Measurements from ENCODE around the gene BEST3.
"Not testable (repeated sequence)": the region's sequence is repeated elsewhere in the genome, so short reads cannot be mapped to it uniquely, and the experiment has no call there.

Gene BEST3

DNA sequence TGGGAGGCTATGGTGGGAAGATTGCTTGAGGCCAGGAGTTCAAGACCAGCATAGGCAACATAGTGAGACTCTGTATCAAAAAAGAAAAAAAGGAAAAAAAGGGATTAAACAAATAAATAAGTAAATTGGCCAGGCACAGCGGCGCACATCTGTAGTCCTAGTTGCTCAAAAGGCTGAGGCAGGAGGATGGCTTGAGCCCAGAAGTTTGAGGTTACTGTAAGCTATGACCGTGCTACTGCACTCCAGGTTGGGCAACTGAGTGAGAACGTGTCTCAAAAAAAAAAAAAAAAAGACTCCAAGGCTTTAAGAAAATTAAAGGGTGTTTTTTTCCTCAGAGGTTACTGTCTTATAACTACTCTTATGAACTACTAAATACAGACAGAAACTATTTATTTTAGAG is 11.7 kb downstream of the BEST3 start:
- no peak for DNase-seq

DNA sequence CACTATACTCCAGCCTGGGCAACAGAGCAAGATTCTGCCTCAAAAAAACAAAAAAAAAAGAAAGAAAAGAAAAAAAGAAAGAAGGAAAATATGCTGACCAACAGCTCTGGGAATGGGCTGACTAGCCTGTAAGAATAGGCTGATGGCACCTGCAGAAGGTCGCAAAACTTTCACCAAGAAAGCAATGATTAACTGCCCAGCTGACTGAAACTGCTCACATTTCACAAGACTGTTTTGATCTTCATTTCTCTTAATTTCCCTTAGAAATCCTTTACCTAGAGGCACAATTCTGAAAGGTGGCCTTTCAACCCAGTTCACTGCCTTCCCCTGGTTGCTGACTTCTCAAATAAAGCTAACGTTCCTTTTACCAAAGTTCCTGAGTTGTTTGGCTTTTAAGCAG is 12.4 kb downstream of the BEST3 start:
- no peak for DNase-seq

DNA sequence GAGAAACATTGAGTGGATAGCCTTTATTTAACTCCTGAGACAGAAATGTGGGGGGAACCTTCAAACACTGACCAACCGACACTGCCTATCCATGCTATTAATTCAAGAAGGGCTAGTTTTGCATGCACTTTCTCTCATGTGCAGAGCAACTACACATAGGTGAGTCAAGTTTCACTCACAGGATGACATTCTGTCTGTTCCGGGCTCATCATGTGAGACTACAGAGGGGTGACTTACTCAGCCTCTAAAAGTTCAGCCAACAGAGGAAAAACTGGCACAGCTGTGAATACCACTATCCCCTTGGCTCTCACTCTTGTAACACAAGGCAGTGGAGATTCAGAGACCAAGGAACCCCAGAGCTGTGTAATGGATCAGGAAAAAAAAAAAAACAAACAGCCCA is 13.3 kb downstream of the BEST3 start:
- no peak for DNase-seq

DNA sequence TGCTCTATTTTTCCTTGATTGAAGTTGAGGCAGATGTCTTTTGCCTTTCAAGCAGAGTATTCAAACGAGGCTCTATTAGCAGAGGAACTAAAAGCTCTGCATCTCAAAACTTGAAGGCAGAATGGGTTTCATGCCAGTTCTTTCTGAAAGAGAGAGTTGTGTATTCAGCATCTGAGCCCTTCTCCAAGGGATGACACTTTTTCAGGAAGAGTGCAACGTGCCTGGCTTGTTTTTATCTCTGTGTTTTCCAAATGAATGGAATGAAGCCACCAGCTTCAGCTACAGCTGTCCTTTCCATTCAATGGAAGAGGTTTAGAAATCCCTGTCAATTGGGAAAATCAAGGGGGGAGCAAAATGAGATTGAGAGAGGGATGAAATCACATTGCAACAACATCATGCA is 14.6 kb downstream of the BEST3 start:
- DNase-seq = no peak

DNA sequence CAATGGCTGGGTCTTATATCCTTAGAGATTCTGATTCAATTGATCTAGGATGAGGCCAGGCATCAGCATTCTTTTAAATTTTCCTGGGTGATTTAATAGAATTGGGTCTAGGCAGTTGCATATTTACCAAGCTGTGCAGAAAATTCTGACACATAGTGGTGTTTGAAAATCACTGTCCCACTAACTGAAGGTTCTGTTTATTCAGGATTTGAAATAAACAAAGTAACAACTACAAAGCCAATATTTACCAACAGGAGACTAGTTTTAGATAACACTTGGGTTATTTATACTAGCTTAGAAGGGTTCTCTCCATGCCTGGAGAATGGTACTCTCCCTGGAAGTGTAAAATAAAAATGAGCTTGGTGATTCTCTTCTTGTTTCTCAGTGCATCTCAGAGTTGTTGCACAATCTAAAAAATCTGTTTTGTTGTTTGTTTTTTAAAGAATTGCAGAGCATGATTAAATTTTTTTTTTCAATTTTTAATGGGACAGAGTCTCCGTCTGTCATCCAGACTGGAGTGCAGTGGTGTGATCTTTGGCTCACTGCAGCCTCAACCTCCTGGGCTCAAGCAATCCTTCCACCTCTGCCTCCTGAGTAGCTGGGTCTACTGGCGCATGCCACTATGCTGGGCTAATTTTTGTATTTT is 16.9 kb downstream of the BEST3 start:
- no peak for DNase-seq

DNA sequence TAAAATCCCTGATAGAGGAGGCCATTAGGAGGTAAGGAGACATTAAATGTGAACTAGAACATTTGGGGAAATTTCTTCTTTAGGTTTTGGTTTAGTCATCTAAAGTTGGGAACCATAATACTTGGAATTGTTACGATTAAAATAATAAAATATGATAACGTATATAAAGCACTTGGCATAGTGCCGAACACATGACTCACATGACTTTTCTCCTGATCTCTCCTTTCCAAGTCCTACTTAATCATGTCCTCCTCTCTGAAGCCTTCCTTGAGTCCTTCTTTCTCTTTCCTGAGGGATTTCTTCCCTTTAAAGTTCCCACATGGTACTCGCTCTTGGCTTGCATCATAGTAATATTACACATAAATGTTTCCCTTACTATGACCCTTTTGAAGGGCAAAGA is 20.0 kb downstream of the BEST3 start:
- no peak for DNase-seq

DNA sequence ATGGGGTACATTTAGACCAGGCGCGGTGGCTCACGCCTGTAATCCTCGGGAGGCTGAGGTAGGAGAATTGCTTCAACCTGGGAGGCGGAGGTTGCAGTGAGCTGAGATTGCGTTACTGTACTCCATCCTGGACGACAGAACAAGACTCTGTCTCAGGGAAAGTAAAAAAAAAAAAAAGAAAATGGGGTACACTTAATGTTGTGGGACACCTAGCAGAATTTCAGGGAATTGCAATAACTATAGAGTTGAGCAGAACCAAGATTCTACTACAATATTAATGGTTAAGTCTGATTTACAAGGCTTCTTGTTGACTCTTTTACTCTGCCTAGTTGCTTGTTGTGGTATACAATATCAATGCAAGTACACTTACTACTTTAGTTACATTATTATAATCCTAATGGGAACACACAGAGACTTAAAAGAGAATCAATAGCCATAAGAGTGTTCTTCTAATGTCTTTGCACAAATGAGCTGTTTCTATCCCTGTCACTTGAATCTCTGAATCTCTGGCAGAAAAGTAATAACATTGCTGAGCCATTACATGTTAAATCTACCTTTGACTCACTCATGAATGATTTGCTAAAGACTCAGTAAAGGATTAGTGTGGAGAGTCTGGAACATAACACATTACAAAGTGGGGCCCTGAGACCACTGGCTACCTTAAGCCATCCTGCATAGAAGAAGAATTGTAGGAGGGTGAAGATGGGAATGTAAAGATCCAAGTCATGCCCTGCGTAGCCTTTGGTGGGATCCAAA is 22.7 kb downstream of the BEST3 start:
- DNase-seq = no peak

DNA sequence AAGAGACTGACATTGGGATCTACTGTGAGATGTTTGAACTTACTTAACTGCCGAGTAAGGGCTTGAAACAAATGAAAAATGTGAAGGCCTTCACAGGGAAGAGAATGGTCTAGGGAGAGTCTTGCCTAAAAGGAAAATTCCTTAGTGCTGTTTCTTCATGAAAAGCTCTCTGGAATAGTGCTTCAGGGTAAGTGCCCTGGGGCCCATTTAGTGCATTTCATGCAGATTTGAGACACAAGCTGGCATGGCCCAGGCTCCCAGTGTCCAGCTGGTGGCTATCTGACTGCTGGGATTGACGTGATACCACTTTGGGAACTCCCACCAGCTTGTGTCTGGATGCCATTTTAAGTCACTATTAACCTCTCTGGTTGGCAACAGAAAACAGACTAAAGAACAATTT is 26.9 kb downstream of the BEST3 start:
- DNase-seq = no peak

DNA sequence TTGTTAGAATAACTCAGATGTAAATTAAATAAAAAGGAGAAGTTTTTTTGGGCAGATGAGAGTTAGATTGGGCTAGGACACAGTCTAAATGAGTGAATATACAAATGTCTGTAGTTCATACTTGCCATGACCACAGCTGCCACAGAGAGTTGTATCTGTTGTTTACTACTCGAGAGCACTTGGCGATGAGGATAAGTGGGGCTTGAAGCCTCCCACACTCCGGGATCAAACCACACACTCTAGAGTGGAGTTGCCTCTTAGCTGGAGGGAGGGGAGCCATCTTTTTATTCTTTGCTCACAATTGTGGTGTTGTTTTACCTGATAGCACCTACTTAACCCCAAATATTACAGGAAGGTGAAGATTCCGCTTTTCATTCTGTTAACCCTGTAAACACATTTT is 27.5 kb downstream of the BEST3 start:
- DNase-seq = no peak

DNA sequence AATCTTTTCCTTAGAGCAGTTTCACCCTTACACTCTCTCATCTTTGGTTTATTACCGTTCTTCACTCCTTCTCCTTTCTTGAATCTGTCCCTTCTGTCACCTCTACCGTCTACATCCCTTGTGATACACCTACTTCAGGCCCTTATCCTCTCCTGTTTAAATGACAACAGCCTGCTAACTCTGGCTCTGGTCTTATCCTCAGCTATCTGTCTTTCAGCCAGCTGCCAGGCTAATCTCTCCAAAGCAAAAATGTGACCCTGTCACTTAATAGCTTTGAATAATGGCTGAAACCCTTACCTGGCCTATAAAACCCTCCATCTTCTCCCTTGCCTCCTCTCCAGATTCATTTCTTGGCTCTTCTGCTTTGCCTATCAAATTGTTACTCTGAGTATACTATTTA is 32.3 kb downstream of the BEST3 start:
- DNase-seq = no peak

DNA sequence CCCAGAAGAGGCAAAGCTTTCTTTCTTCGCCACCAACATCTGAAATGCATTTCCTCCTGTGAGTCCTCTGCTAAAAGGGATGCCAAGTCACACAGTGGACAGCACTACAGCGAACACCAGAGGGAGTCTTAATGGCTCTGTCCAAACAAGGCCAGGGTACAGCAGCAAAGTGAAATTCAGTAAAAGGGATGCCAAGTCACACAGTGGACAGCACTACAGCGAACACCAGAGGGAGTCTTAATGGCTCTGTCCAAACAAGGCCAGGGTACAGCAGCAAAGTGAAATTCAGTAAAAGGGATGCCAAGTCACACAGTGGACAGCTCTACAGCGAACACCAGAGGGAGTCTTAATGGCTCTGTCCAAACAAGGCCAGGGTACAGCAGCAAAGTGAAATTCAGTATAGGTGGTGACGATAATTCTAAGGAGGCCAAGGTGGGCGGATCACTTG is 34.1 kb downstream of the BEST3 start:
- DNase-seq = not testable (repeated sequence)

DNA sequence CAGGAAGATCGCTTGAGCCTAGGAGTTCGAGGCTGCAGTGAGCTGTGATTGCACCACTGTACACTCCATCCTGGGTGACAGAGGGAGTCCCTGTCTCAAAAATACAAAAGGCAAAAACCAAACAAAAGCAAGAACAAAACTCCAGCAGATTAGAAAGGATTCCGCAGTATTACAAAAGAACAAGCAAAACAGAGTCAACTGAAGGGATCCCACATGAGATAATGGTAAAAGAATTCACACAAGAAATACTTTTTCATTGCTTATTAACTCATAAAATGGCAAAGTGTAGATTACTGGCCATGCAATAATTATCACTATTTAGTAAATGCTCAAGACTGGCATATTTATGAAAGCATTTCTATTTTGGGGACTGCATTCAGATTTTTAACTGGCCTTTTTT is 35.4 kb downstream of the BEST3 start:
- no peak for DNase-seq

DNA sequence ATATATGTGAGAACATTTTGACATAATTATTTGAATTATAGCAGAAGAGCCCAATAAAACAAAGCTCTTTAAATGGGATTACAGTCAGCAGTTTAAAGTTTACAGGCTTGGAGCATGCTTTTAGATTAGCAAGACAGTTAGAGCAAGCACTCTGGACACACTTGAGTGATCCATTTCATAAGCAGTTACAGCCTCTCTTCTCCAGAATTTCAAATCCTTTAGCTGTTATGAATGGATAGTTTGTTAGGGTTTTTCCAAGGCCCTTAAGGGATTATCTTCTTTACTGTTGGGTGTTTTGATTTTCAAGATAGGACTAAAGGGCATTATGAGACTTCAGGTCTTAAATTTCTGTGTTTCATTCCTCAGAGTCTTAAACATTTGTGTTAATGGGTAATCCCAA is 36.3 kb downstream of the BEST3 start:
- no peak for DNase-seq

DNA sequence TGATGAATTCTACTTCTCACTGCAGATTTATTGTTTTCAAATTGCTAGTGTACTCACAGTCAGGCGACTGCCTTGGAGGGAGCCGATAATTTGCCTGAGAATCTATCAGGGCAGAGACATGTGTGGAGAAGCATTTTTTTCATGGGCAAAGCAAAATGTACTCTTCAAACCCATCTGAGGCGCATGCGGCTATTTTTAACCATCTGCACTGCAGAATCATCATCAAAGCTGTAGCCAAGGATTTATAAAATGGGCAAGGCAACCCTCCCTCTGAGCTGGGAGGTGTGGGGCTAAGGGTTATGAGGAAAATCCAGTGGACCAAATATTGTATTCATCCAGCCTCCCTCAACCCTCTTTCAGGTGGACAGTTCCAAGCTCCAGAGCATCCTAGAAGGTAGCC is 37.7 kb downstream of the BEST3 start:
- no peak for DNase-seq

DNA sequence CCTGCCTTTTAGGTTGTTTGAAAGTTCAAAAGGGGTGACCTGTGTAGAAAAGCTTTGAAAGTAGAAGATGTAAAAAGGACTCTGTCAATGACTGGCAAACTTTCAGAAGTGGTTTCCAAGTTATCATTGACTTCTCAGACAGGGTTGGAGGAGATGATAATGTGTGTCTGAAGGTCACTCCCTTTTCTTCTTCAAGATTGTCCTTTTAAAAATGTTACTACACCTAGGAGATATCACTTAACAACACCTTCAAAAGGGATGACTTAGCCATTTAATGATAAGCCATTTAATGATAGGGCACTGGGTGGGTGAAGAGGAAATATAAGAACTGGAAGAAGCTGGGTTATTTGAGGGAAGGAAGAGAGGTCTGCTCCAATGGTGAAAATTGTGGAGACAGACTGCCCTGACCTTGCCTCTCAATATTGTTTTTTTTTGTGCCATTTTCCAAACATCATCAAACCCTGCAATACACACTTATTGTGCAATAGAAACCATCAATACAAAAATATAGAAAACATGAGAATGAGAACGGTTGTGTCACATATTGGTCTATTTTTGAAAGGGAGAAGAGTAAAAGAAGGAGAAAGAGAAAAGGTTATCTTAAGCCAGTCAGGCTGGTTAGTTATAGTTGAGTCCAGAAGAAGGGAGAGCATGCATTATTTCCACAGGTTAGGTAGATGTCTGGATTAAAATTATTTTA is 38.8 kb downstream of the BEST3 start:
- no peak for DNase-seq

DNA sequence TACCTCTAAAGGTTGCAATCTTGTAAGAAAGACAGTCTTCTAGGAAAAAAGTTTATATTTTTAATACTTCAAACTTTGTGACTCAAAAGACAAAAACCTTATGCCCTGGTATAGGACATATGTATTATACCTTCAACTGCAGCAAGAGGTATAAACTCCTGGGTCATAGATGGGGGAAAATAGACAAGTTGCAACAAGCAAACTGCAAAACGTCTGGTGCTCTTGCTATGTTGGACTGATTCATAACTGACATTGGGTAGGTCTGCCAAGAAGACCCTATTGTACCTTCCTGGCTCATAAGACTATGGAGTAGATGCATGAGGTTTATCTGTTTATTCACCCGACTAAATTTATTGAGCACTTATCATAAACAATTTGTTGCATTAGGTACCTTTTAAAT is 40.9 kb downstream of the BEST3 start:
- DNase-seq = no peak

DNA sequence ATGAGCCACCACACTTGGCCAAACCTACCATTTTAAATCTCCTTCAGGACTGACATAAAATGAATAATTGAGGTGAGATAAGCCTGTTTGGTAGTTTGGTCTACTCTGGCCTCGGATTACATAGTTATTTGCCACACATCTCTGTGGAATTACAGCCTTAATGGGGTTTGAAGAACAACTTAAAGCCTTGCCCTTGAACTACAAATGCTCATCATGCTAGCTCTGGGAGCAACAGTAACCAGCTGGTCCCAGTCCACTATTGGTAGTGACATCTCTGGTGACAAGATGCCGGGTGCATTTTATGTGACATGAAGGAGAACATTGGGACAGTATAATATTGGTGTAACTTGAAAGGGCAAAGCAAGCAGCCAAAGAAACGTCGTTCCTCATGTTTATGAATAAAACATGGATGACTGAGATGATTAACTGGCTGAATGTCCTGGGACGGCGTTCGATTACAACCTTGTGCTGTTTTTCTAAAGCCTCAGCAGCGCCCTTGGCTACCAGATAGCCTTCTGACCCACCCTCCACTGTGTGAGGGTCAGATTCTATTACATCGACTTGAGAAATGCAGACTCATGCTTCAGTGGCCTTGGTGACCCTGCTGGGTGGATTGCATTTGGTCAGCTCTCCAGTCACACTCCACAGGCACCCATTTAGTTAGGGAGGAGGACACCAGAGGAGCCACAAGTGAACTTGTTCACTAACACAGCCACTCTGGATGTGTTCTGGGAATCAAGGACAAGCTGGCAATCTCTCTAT is 41.5 kb downstream of the BEST3 start:
- no peak for DNase-seq

DNA sequence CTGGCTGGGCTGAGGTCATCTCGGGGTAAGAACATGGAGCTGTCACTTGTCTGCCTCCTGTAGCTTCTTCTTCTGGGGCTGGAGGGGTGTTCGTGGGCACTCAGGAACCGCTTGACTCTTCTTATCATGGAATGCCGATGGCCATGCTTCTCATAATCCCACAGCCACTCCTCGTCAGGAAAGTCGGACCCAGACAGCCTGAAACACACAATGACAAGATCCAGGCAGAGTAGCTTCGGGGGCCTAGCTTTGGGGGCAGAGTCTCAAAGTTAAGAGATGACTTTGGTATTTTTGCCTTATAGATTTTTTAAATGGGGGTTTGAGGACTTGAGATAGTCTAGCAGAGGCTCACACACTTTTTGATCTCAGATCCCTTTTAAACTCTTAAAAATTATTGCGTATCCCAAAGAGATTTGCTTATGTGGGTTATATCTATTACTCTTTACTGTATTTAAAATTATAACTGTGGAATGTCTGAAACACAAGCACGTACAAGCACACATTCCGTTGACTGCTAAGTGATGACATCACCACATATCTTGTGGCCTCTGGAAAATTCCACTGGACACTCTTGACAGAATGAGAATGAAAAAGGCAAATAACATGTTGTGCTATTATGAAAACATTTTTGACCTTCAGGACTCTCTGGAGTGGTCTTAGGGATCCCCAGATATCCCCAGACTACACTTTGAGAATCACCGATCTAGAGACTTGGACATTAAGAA is 43.3 kb downstream of the BEST3 start:
- DNase-seq = no peak

DNA sequence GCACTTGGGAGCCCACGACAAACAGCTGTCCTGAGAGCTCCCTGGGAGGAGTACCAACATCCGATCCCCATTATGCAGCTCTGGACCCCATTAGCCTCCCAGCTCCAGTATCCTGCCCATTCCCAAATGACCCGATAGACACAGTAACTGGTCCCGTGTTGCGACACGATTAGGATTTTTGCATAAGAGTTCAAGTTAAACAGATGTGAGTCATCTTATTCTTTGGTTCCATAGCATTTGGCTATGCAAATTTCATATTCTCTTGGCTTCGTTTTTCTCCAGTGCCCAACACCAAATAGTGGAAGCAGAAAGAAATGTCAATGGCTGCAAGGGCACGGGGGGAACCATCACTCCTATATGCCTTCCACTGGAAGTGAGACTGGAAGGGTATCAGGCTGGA is 45.4 kb downstream of the BEST3 start:
- no peak for DNase-seq

DNA sequence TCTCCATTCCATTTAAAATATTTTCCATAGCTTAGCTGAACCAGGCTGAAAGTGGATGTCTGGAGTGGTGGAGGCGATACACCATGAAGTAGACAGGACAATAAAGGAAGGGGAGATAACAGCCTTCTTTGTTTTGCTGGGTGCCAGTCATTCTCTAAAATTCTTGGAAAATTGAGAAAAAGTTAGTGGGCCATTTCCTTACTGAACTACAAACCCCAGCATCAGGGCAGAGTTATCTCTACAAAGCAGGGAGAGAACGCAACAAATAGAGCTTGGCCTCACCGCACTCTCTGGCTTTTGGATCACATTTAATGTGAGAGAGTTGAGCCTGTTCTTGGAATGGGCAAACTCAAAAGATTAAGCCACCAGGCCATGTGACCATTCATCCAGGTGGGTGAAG is 47.2 kb downstream of the BEST3 start:
- no peak for DNase-seq

DNA sequence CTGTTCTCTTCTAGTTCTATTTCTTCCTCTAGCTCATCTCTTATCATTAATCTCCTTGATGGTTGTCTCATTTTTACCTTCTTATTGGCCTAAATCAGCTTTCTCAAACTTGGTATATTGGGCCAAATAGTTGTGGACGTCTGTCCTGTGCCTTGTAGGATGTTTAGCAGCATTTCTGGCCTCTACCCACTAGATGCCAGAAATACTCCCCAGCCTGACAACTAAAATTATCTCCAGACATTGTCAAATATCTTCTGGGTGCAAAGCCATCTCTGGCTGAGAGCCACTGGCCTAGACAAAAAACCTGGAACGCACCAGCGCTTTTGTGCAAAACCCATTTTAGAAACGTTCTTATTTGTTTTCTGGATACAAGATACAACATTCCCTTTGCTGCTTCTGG is 49.6 kb downstream of the BEST3 start:
- no peak for DNase-seq

DNA sequence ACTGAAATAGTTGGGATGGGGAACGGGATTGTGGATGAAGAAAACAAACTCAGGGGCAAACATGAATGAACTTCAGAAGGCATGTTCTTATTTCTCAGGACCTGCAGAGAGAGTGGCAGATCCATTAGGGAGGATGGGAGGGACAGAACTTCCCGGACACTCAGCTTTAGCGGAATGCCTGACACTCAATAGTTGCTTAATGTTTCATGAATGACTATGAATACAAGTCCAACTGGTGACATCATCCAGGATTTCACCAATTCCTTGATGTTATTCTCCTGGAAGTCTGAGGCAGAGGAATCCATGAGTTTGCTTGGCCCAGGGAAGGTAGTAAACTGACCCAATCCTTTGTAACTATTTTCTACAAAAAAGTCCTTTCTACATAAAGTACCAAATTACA is 50.6 kb downstream of the BEST3 start:
- no peak for DNase-seq

DNA sequence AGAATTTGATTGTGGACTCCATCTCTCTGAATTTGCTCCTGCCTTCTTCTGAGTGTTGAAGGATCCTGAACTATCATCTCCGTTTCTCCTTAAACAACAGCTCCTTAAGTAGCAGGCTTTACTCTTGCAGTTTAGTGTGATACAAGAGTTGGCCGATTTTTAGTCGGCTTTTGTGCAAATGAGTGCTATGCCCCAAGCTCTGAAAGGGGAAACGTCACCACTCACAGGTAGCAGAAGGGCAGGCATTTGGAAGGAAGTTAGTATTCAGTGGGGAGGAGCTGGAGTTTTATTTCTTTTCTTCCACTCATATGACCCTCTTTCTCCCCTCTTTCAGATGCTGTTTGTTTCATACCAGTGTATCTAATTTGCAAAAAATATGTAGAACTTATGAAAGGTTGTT is 51.9 kb downstream of the BEST3 start:
- DNase-seq = no peak

Data from bone marrow (tissue), 2 donors.